ENCODE results near the gene GNPAT.
A peak's percentile ranks its signal among the peaks of the same experiment; 100 is the strongest.

Gene GNPAT

DNA sequence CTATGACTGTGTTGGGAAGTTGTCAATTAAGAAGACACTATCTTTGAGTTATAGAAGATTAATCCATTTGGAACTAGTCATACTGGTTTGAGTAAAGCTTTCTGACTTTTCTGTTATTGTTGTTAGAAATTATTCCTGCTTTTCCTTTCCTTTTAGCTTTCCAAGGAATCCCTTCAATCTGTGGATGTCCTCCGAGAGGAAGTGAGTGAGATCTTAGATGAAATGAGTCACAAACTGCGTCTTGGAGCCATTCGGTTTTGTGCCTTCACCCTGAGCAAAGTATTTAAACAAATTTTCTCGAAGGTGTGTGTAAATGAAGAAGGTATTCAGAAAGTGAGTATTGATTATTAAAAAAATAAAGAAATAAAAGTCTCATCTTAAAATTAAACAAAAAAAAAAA lies 19.3 kb downstream of the GNPAT start:
- DNase-seq: no peak

DNA sequence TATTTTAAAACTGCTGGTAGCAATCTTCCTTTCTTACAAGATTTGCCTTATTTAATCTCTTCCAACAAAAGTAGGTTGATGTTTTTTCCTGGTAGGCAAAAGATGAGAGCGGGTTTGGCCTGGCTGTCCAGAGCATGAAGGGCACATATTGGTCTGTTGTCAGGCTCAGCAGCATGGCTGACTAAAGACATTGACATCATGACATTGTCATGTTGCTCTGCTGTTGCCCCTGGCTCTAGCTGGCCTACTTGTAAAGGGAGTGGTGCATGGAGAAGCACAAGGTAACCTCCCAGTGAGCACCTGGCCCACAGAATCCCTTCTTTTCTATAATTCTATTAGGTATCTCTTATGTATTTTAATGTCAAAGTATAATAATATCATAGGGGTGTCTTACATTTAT lies 23.6 kb downstream of the GNPAT start:
- DNase-seq: no peak

DNA sequence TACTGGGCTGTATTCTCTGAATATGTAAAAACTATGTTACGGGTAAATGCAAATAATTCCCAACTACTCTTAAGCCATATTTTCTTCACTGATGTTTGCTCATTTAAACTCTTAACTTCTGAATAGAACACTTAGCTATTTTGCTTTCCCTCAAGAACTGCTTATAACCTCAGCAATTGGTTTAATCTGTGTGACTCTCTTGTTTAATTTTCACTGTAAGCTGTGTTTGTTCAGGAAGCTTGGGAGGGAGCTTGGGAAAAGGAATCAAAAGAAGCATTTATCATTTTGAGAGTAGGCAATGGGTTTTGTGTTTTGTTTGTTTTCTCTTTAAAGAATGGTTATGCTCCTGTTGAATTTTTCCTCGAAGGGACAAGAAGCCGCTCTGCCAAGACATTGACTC lies 24.4 kb downstream of the GNPAT start:
- DNase-seq: no peak

DNA sequence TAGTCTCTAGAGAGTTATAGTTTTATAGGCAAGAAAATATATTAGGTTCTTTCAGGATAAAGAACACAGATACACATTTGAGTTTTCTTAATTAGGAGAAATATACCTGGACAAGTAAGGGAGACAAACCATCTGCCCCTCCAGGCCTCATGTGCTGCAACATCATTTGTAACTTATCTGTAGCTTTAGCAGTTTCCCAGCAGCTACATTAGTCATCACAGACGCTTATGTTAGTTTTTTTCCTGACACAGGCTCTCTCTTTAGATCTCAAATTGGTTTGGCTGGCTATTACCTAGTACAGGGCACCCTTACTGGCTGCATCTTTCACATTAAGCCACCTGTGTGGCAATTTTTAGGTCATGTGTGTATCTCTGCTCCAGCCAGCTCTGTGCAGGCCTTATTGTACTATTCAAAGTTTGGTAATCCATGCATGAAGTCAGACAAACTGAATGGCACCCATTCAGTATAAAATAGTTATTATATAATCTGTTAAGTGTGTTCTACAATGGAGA lies 25.9 kb downstream of the GNPAT start:
- DNase-seq: no peak

DNA sequence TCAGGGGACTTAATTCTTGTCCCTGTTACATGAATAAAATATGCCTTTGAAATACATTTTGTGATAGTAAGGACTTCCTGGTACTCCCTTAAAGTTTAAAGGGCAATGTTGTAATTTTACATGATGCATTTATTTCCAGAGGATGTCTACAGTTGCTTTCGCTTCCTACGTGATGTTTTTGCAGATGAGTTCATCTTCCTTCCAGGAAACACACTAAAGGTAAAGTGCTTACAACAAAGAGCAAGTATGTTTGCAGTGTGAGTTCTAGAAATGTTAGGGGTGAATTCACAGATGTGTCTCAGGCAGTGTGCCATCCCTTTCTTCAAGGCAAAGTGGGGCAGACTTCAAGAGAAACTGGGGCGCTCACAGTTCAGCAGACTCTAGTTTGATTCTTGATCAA lies 31.2 kb downstream of the GNPAT start:
- no peak for DNase-seq

DNA sequence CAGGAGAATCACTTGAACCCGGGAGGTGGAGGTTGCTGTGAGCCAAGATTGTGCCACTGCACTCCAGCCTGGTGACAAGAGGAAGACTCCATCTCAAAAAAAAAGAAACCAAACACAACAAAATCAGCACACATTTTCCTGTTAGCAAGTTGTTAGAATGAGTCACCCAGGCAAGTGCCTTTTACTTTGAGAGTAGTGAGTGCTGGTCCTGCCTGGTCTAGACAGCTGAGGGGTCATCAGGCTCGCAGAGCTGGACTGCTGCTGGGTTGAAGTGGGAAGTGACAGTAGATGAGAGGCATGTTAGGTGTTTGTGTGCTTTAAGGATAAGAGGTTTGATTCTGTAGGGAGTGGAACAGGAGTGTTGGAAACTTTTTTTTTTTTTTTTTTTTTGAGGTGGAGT lies 31.9 kb downstream of the GNPAT start:
- DNase-seq: peak; percentile 11

DNA sequence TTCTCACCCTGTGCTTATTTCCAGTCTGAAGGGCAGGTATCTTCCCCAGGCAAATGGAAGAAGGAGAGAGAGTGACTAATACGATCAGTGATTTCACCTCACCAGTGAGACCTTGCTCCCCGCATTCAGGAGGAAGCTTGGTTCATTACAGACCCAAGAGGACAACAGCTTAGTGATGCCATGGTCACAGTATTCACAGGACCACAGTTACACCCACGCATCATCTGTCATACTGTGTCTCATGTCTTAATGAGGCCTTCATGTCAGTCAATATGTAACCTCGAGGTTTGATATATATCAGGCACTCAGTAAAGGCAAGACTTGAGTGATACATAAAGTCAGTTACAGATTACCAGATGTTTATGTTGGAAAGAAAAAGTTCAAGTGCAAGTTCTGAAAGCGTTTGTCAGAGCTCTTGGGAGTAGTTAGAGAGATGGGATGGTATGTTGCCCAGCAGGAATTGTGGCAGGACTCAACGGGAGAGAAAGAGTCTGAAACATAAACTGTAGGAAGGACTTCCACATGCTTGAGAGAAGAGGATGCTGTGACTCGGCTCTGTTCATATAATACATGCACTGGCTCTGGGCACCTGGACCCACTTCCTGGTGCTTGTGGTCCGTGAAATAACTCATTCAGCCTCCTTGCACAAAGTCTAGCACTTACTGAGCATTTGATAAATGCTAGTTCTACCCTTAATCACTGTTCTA lies 33.3 kb downstream of the GNPAT start:
- DNase-seq: no peak

DNA sequence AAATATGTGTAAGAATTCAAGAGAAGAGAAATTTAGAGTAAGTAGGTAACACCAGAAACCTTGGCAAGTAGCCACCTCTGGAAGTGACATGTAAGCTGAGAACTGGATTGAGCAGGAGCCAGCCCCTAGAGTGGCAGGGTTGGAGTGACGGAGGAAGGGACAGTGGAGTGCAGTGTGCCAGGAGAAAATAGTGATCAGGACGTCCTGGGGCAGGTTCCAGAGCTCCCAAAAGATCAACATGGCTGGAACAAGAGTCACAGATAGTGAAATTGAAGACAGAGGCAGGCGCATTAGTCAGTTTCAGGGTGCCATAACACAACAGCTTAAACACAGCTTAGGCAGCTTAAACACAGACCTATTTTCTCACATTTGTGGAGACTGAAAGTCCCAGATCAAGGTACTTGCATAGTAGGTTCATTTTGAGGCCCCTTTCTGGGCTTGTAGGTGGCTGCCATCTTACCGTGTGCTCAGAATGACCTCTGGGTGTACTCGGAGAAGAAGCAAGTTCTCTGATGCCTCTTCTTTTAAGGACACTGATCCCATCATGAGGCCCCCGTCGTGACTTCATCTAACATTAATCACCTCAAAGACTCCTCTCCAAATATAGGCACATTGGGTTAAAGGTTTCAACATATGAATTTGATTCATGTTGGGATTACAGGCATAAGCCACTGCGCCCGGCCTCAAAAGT lies 37.2 kb downstream of the GNPAT start:
- DNase-seq: peak; percentile 74

DNA sequence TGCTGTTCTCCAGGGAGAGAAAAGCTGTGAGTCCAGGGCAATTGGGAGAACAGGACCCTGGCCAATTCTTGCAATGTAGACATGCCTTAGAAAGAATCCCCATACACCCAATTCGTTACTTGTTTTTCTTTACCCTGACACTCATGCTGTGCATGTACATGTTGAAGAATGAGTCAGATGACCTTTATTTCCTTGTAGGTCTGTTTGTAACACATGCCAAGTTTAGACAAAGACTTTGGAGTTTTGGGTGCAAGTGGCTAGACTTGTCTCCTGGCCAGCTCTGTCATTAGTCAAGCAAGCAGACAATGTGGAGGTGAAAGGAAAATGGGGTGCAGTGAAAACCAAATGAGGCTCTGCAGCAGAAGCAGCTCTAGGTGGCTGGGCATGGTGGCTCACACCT lies 38.1 kb downstream of the GNPAT start:
- no peak for DNase-seq

DNA sequence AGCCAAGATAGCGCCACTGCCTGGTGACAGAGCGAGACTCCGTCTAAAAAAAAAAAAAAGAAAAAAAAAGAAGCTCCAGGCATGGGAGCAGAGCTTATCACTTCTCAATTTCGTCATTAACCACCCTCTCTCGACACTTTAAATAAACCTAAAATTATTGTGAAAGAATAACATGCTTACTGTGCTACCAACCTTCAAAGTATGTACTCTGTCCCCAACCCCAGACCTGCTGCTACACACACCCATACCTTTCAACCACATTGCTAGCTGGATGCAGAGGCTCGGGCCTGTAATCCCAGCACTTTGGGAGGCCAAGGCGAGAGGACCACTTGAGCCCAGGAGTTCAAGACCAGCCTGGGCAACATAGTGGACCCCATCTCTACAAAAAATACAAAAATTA lies 38.7 kb downstream of the GNPAT start:
- DNase-seq: no peak

DNA sequence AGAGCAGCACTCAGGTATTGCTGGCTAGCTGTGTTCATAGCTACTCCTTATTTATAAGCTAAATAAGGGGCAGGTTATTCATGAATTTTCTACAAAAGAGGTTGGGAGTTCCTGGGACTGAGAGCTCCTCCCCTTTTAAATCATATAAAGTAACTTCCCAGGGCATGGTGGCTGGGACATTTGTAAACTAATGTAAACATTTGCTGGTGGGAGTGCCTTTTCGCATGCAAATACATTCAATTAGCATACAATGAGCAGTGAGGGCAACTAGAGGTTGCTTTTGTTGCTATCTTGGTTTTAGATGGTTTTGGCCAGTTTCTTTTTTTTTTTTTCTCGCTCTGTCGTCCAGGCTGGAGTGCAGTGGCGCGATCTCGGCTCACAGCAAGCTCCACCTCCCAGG lies 43.4 kb downstream of the GNPAT start:
- DNase-seq: no peak

DNA sequence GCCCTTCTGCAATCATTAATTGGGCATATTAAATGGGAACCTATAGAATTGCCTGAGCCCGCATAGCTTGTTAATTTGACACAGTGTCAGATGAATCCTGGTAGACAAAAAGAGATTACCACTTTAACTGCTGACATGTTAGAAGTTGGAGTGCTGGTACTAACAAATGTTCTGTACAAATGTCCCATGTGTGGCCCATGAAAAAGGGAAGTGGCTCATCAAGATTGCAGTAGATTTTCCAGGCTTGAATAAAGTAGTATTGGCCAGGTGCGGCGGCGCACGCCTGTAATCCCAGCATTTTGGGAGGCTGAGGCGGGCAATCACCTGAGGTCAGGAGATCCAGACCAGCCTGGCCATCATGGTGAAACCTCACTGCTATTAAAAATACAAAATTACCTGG lies 45.6 kb downstream of the GNPAT start:
- DNase-seq: no peak

DNA sequence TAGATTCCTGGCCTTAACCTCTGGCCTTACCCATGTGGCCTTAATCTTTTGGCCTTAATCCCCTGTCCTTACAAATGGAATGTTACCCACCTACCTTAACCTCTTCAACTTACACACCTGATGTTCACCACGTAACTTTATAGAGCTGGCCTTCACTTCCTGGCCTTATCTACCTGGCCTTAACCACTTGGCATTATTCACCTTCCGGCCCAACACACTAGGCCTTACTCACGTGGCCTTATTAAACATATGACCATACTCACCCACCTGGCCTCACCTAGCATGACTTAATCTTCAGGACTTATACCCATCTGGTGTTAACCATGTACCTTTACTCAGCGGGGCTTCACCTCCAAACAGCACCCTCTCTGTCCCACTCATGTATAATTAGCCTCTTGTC lies 54.9 kb downstream of the GNPAT start:
- DNase-seq: no peak

DNA sequence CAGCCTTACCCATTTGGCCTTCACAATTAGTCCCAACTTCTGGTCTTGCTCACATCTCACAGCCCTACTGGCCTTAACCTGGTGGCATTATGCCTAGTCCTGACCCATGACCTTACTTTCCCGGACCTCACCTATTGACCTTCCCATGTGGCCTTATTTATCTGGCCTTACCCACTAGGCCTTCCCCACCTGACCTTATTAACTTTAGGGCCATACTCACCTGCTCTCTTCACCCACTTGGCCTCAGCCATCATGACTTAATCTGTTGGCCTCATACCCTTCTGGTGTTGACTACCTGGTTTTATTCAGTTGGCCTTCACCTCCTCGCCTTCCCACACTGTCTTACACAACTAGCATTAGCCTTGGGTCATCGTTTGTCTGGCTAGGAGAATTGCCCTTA lies 61.0 kb downstream of the GNPAT start:
- DNase-seq: no peak

DNA sequence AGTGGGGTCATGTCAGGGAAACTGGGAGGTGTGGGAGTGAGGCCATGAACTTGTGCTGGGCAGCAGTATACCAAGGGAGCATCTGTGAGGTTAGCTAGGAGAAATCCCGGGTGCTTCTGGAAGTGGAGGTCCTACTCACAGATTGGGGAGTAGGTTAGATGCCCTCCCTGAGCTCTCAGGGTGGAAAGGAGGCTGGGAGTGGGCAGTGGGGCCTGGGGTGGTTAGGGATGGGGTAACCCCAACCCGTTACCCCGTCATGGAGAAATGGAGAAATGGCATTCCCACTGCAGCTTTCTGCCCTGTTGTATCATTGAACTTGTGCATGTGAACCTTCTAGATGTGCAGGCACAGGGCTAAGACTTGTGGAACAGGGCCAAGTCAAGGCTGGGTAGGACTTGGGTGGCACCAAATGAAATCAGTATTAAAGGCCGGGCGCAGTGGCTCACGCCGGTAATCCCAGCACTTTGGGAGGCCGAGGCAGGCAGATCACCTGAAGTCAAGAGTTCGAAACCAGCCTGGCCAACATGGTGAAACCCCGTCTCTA lies 69.5 kb downstream of the GNPAT start:
- DNase-seq: no peak

DNA sequence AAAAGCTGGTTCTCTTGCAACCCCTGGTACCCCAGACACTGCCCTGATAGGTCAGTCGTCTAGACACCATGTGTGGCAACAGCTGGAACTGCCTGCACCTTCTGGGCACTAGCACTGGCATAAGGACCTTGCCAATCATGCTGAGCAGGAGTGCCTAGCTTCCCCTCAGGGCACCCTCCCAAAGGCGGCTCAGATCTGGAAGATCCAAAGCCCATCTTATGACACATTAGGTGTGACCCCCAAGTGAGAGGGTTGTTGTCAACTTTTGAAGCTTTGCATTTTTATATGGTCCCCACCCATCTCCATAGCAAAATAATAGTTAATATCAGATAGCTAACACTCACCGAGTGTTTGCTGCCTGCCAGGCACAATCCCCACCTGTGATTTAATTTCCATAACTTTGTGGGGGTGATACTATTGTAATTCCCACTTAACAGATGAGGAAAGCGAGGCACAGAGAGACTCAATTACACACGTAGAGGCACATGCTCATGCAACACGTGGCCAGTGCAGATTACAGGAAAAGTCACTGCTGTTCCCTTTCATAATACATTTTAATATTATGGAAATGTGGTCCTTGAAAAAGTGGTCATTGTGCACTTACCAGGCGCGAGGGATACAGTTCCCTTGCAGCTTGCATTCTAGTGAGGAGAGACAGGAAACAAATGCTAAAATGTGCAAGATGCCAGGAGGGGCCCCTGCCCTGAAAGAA lies 70.9 kb downstream of the GNPAT start:
- no peak for DNase-seq

DNA sequence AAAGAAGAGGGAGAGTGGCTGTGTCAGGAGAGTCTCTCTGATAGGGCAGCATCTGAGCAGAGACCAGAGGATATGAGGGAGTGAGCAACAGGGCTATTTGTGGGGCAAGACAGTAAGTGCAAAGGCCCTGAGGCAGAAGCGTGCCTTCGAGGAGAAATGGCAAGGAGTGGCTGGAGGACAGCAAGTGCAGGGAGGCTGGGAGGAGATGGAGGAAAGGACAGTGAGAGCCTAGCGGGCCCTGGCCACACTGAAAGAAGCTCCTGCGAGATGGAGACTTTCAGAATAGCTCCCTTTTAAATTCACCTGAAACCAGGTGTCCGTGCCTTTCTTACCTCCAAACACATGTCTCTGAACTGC lies 71.4 kb downstream of the GNPAT start:
- no peak for DNase-seq

DNA sequence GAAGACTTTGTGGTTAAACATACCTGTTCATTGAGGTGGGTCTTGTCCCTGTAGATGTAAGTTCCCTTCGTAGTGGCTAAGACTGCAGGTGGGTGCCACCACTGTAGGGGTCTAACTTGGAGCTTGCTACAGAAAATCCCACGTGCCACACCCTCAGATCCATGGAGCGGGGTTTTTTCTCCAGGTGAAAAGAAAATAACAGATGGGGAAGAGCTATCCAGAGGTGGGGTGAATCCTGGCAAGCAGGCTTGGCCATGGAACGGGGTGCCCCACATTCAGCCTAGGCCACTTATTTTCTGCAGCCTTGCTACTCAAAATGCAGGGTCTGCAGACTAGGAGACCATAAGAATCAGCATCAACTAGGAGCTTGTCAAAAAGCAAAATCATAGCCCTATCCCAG lies 72.6 kb downstream of the GNPAT start:
- no peak for DNase-seq

DNA sequence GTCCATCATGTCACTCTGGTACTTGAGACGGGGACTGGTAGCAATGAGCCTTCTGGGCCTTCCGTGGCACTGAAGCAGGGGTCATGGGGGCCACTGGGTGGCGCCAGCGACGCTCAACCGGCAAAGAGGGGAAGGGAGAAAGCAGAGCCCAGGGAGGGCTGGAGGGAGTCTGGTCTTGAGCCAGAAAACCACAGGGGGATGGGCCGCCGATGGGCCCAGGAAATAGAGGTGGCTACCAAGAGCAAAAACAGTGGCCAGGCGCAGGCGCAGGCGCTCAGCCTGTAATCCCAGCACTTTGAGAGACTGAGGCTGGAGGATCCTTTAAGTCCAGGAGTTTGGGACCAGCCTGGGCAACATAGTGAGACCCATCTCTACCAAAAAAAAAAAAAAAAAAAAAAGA lies 74.9 kb downstream of the GNPAT start:
- DNase-seq: no peak

DNA sequence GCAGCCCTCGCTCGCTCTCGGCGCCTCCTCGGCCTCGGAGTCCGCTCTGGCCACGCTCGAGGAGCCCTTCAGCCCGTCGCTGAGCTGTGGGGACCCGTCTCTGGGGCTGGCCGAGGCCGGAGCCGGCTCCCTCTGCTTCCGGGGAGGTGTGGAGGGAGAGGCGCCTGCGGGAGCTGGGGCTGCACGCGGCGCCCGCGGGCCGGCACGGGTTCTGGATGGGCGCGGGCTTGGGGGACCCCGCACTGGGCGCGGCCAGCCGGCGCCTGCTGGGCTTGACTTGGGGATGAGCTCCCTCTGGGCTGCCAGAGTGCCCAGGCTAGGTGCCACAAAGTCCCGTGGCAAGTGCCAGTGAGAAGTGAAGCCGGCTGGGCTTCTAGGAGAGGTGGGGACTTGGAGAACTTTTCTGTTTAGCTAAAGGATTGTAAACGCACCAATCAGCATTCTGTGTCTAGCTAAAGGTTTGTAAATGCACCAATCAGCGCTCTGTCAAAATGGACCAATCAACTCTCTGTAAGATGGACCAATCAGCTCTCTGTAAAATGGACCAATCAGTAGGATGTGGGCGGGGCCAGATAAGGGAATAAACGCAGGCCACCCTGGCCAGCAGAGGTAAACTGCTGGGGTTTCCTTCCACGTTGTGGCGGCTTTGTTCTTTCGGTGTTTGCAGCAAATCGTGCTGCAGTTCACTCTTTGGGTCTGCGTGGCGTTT lies 76.4 kb downstream of the GNPAT start:
- no peak for DNase-seq

DNA sequence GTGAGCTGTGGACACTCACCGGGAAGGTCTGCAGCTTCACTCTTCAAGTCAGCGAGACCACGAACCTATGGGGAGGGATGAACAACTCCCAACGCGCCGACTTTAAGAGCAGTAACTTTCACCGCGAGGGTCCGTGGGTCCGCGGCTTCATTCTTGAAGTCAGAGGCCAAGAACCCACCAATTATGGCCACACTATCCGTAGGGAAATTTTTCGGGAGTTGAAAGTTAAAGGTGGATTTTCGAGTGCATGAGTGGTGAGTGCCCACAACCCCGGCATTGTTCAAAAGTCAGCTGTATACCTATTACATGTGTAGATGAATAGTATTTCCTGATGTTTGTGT lies 77.0 kb downstream of the GNPAT start:
- DNase-seq: no peak

DNA sequence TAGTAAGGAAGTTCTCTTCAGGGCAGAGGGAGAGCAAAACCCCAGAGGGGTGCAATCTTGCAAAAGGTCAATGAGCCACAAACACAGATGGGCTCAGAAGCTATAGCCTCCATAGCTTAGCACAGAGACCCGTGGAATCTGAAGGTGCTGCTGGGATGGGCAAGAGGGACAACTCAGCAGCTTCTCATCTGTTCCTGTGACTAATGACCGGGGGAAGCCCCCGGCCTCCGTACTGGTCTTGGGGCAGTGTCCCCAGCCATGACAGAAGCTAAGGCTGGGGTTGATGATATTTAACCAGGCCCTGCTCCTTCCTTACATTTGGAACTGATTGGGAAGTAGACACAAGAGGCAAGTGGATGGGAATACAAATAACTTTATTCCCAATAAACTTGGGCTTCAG lies 77.6 kb downstream of the GNPAT start:
- DNase-seq: no peak

DNA sequence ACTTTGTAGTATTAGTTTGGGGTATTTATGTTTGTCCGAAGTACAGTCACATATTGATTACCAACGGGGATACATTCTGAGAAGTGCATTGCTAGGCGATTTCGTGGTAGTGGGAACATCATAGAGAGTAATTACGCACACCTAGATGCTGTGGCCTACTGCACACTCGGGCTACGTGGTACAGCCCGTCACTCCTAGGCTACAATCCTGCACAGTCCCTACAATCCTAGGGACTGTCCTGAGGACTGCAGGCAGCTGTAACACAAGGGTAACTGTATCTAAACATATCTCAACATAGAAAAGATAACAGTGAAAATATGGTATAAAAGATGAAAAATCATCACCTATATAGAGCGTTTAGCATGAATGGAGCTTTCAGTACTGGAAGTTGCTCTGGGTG lies 78.1 kb downstream of the GNPAT start:
- DNase-seq: no peak

Measured in NCI-H2029 (cell line).